ENCODE results near the gene FRAS1.
"Not testable (repeated sequence)": the region's sequence is repeated elsewhere in the genome, so short reads cannot be mapped to it uniquely, and the experiment has no call there.

Gene FRAS1

DNA sequence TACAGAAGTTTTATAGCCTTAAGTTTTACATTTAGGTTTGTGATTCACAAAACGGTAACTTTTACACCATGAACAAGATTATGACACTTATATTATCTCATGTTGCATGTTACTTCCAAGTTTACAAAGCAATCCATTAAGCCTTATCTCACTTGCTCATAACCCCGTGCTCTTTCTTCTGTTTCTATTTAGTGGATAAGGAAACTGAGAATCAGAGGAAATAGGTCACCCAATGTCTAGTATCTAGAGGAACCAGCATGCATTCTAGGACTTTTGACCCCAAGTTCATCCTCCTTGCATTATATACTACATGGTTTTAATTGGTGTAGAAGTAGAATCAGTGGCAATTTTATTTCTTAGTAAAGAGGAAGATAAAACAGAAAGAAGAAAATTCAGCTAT lies 427.5 kb downstream of the FRAS1 start:
- Histone ChIP-seq H3K4me3 (ENCODE audit: low read depth in 1 of 2, low read length in 2 of 2) (no peak overlapping the region), H4K20me1 (ENCODE audit: insufficient read depth, low read length) (no peaks in the 10 kb centered on the region), H3K27ac (ENCODE audit: low read length) (no peak overlapping the region), H3K79me2 (ENCODE audit: insufficient read depth, low read length) (no peaks in the 10 kb centered on the region), H3K9ac (ENCODE audit: low read depth, low read length) (no peak overlapping the region), H3K4me1 (ENCODE audit: insufficient read depth, low read length) (no peaks in the 10 kb centered on the region), H2AFZ (ENCODE audit: low read depth, low read length) (no peak overlapping the region), H3K27me3 (ENCODE audit: insufficient read depth, low read length, poor library complexity) (no peaks in the 10 kb centered on the region), H3K9me3 (ENCODE audit: insufficient read depth, low read length, severe bottlenecking) (no peaks in the 10 kb centered on the region), H3K36me3 (ENCODE audit: insufficient read depth, low read length) (no peaks in the 10 kb centered on the region), H3K4me2 (ENCODE audit: insufficient read depth, low read length) (no peak overlapping the region)
- no peak for ATAC-seq (ENCODE audit: insufficient read depth, low read depth)
- no peak for TF ChIP-seq EZH2 (IDR thresholded peaks at IDR 0.05; ENCODE audit: borderline replicate concordance, low read depth, low read length, severe bottlenecking)
- TF ChIP-seq, protein P1, sequence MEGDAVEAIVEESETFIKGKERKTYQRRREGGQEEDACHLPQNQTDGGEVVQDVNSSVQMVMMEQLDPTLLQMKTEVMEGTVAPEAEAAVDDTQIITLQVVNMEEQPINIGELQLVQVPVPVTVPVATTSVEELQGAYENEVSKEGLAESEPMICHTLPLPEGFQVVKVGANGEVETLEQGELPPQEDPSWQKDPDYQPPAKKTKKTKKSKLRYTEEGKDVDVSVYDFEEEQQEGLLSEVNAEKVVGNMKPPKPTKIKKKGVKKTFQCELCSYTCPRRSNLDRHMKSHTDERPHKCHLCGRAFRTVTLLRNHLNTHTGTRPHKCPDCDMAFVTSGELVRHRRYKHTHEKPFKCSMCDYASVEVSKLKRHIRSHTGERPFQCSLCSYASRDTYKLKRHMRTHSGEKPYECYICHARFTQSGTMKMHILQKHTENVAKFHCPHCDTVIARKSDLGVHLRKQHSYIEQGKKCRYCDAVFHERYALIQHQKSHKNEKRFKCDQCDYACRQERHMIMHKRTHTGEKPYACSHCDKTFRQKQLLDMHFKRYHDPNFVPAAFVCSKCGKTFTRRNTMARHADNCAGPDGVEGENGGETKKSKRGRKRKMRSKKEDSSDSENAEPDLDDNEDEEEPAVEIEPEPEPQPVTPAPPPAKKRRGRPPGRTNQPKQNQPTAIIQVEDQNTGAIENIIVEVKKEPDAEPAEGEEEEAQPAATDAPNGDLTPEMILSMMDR (IDR thresholded peaks at IDR 0.05; ENCODE audit: borderline replicate concordance, extremely low read depth, low read length, poor library complexity, severe bottlenecking): no peak
- no peak for DNase-seq

DNA sequence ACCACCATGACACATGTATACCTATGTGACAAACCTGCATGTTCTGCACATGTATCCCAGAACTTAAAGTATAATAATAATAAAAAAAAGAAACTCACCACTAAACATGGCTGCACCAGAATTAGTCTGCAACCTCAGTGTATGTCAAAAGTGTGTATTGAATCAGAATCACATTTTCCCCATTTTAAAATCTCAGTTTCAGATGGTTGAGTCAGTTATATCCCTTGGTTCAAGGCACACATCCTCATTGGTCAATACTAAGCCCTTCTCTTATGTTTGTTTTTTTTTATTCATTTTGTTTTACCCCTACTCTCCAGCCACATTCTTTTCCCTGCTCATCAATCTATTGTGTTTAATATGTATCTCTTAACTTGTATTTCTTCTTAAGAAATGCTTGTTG lies 436.6 kb downstream of the FRAS1 start:
- Histone ChIP-seq H3K9ac (ENCODE audit: low read depth, low read length) (no peak overlapping the region), H3K9me3 (ENCODE audit: insufficient read depth, low read length, severe bottlenecking) (no peaks in the 10 kb centered on the region), H3K36me3 (ENCODE audit: insufficient read depth, low read length) (no peaks in the 10 kb centered on the region), H3K4me3 (ENCODE audit: low read depth in 1 of 2, low read length in 2 of 2) (no peak overlapping the region), H2AFZ (ENCODE audit: low read depth, low read length) (no peak overlapping the region), H3K27ac (ENCODE audit: low read length) (no peak overlapping the region), H3K27me3 (ENCODE audit: insufficient read depth, low read length, poor library complexity) (no peaks in the 10 kb centered on the region), H3K79me2 (ENCODE audit: insufficient read depth, low read length) (no peaks in the 10 kb centered on the region), H3K4me2 (ENCODE audit: insufficient read depth, low read length) (no peak overlapping the region), H4K20me1 (ENCODE audit: insufficient read depth, low read length) (no peaks in the 10 kb centered on the region), H3K4me1 (ENCODE audit: insufficient read depth, low read length) (no peaks in the 10 kb centered on the region)
- ATAC-seq (ENCODE audit: insufficient read depth, low read depth): no peak
- TF ChIP-seq, protein P1 (IDR thresholded peaks at IDR 0.05; ENCODE audit: borderline replicate concordance, extremely low read depth, low read length, poor library complexity, severe bottlenecking): no peak
- TF ChIP-seq EZH2 (IDR thresholded peaks at IDR 0.05; ENCODE audit: borderline replicate concordance, low read depth, low read length, severe bottlenecking): no peak
- DNase-seq: no peak

DNA sequence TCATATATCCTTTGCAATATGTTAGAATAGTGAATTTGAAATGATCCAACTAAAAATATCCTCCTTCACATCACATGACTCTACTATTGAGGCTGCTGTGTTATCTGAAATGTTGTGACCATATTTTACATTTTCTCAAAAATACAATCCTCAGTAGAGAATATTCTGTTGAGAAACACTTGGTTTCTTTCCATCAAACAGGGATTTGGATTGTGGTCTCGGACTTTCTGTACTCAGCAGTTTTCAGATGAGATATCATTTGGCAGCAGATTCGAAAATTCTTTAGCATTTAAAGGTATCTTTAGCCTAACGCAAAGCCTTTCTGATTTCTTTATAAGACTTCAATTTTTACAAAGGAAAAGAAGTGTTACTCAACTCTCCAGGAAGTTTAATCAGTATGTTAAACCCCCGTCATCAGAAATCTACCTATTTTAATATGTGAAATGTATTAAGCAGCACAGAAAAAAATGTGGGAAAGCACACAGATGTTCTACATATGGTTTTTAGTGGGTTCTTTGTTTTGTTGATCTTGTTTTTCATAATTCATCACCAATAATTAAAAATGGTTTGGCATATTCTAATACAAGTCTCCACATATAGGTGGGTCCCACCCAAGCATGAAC lies 439.0 kb downstream of the FRAS1 start:
- Histone ChIP-seq H3K27ac (ENCODE audit: low read length) (no peak overlapping the region), H3K9ac (ENCODE audit: low read depth, low read length) (no peak overlapping the region), H3K9me3 (ENCODE audit: insufficient read depth, low read length, severe bottlenecking) (no peaks in the 10 kb centered on the region), H3K4me3 (ENCODE audit: low read depth in 1 of 2, low read length in 2 of 2) (no peak overlapping the region), H4K20me1 (ENCODE audit: insufficient read depth, low read length) (no peaks in the 10 kb centered on the region), H3K4me2 (ENCODE audit: insufficient read depth, low read length) (no peak overlapping the region), H3K27me3 (ENCODE audit: insufficient read depth, low read length, poor library complexity) (no peaks in the 10 kb centered on the region), H2AFZ (ENCODE audit: low read depth, low read length) (no peak overlapping the region), H3K79me2 (ENCODE audit: insufficient read depth, low read length) (no peaks in the 10 kb centered on the region), H3K36me3 (ENCODE audit: insufficient read depth, low read length) (no peaks in the 10 kb centered on the region), H3K4me1 (ENCODE audit: insufficient read depth, low read length) (no peaks in the 10 kb centered on the region)
- TF ChIP-seq EZH2 (IDR thresholded peaks at IDR 0.05; ENCODE audit: borderline replicate concordance, low read depth, low read length, severe bottlenecking): no peak
- TF ChIP-seq, protein P1 (IDR thresholded peaks at IDR 0.05; ENCODE audit: borderline replicate concordance, extremely low read depth, low read length, poor library complexity, severe bottlenecking): no peak
- ATAC-seq (ENCODE audit: insufficient read depth, low read depth): no peak
- DNase-seq: no peak

GRCh38 chr4:78506260-78506659 lies 449.1 kb downstream of the FRAS1 start:
- ATAC-seq (ENCODE audit: insufficient read depth, low read depth); H3K36me3 ChIP-seq (ENCODE audit: insufficient read depth, low read length); DNase-seq: not testable (repeated sequence)

More at GRCh38 chr4:78506260-78506659, 449.1 kb downstream of the FRAS1 start:
- not testable (repeated sequence) for H3K4me2 ChIP-seq (ENCODE audit: insufficient read depth, low read length); H4K20me1 ChIP-seq (ENCODE audit: insufficient read depth, low read length); H3K27me3 ChIP-seq (ENCODE audit: insufficient read depth, low read length, poor library complexity); H3K4me1 ChIP-seq (ENCODE audit: insufficient read depth, low read length); H3K9me3 ChIP-seq (ENCODE audit: insufficient read depth, low read length, severe bottlenecking); H3K9ac ChIP-seq (ENCODE audit: low read depth, low read length); H3K4me3 ChIP-seq (ENCODE audit: low read depth in 1 of 2, low read length in 2 of 2); H3K79me2 ChIP-seq (ENCODE audit: insufficient read depth, low read length); H2AFZ ChIP-seq (ENCODE audit: low read depth, low read length); H3K27ac ChIP-seq (ENCODE audit: low read length)

Measured in DND-41 (cell line).